ENCODE data around the gene C2orf74. TPM values are rescaled to one million over a fixed set of nuclear protein-coding genes. Genes with fewer than 3 reads are reported as not detected.

Gene C2orf74
- total RNA-seq, 1 experiment from 2014 or later, result 8.0 TPM

- no peak overlapping the region for H3K4ac ChIP-seq (ENCODE audit: low read depth, low read length)
- Mint-ChIP-seq H3K27ac (no peak overlapping the region; a peak in 1 of 7 replicates), H3K4me1 (peaks cover 2 to 3% of the 10 kb centered on the region in 2 experiments; a peak in 2 of 4 replicates), H3K9me3 (peaks cover 26 to 34% of the 10 kb centered on the region in 2 experiments), H3K36me3 (ENCODE audit: insufficient read depth in 1 of 3, low read depth in 3 of 3) (peaks cover 31 to 44% (median 44%) of the 10 kb centered on the region in 3 experiments), H3K27me3 (ENCODE audit: low read depth) (no peaks in the 10 kb centered on the region), H3K4me3 (no peak overlapping the region)
- H2AFZ ChIP-seq (ENCODE audit: low read length), result no peak overlapping the region
- no peak overlapping the region for H2BK20ac ChIP-seq (ENCODE audit: low read depth, low read length, poor library complexity, severe bottlenecking)
- H2BK15ac ChIP-seq (ENCODE audit: low read depth, low read length), result no peak overlapping the region
- no peak overlapping the region for H3K9ac ChIP-seq (ENCODE audit: extremely low read depth, insufficient read length, low read length)
- no peak overlapping the region for H4K91ac ChIP-seq (ENCODE audit: insufficient read length, low read depth, low read length)
- no peak overlapping the region for H3K27ac ChIP-seq (ENCODE audit: insufficient read length, low read depth, low read length)
- H4K20me1 ChIP-seq (ENCODE audit: control insufficient read depth, insufficient read depth, insufficient read length), result no peaks in the 10 kb centered on the region
- no peak for DNase-seq
- no peaks in the 10 kb centered on the region for H3K4me1 ChIP-seq (ENCODE audit: insufficient read depth, low read length)
- no peak for TF ChIP-seq CTCF (conservative IDR thresholded peaks at IDR 0.05)
- H3K14ac ChIP-seq (ENCODE audit: insufficient read depth, low read length), result no peak overlapping the region
- no peak overlapping the region for H2BK5ac ChIP-seq (ENCODE audit: insufficient read length, low read length)
- no peaks in the 10 kb centered on the region for H3K9me3 ChIP-seq (ENCODE audit: control insufficient read depth, low read depth, low read length)
- H3K23ac ChIP-seq (ENCODE audit: insufficient read length, low read depth, low read length), result no peak overlapping the region
- no peaks in the 10 kb centered on the region for H3K27me3 ChIP-seq (ENCODE audit: insufficient read depth, low read length)
- H2BK12ac ChIP-seq (ENCODE audit: insufficient read length, low read depth, low read length), result no peak overlapping the region
- H3K23me2 ChIP-seq (ENCODE audit: insufficient read length, low read depth, low read length, poor library complexity, severe bottlenecking), result no peaks in the 10 kb centered on the region
- no peak overlapping the region for H3K4me2 ChIP-seq (ENCODE audit: insufficient read depth, insufficient read length, low read length)
- H3T11ph ChIP-seq (ENCODE audit: low read length), result no peak overlapping the region
- WGBS (ENCODE audit: extremely low coverage, insufficient read length, low lambda C conversion rate), result no CpG with 5 or more reads among the region's 6 CpGs
- no peaks in the 10 kb centered on the region for H3K79me2 ChIP-seq (ENCODE audit: insufficient read depth, low read length)
- H4K5ac ChIP-seq (ENCODE audit: insufficient read length, low read depth, low read length), result no peak overlapping the region
- H2AK5ac ChIP-seq (ENCODE audit: insufficient read length, low read length), result no peak overlapping the region
- H3K79me1 ChIP-seq (ENCODE audit: insufficient read depth, low read depth, low read length, poor library complexity, severe bottlenecking), result no peaks in the 10 kb centered on the region
- no peak overlapping the region for H3K18ac ChIP-seq (ENCODE audit: insufficient read length, low read depth, low read length)
- H4K8ac ChIP-seq (replicated peaks; ENCODE audit: insufficient read length, low read depth, low read length), result no peak overlapping the region
- H2BK120ac ChIP-seq (ENCODE audit: low read depth, low read length, poor library complexity, severe bottlenecking), result no peak overlapping the region
- H3K56ac ChIP-seq (ENCODE audit: insufficient read length, low read depth, low read length), result no peak overlapping the region
These were observed 47.8 kb upstream of the C2orf74 start for GRCh38 chr2:61114147-61114546.

Data from H9 (cell line).